ENCODE results near the gene PANK4. TPM values are rescaled to one million over a fixed set of nuclear protein-coding genes. Genes with fewer than 3 reads are reported as not detected.

PANK4 gene
- total and polyA plus RNA-seq, 9 of the 15 experiments (the other 6 are each of a cell fraction or from before 2014, with no cell fraction given), result 0.93 to 55.6 (median 31.5) TPM

DNA sequence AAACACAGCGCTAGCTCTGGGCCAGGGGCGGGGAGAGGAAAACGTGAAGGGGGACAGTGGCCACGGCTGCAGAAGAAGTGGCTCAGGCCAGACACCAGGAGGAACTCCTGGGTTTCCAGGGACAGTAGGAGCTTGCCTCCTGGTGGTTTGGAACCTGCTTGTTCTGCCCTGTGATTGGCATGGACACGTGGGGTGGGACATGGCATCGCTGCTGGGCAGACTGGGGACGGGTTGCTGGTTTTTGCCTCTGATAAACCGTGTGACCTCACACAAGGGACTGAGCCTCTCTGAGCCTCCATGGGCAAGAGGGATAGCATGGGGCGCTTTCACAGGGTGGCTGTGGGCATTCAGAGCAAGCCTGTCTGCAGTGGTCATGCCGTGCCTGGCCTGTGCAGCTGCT lies 57.9 kb downstream of the PANK4 start:
- no peak for TF ChIP-seq ZNF324 (CRISPR knock-in tag; IDR thresholded peaks at IDR 0.05)
- TF ChIP-seq, protein P1, sequence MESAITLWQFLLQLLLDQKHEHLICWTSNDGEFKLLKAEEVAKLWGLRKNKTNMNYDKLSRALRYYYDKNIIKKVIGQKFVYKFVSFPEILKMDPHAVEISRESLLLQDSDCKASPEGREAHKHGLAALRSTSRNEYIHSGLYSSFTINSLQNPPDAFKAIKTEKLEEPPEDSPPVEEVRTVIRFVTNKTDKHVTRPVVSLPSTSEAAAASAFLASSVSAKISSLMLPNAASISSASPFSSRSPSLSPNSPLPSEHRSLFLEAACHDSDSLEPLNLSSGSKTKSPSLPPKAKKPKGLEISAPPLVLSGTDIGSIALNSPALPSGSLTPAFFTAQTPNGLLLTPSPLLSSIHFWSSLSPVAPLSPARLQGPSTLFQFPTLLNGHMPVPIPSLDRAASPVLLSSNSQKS (CRISPR knock-in tag; IDR thresholded peaks at IDR 0.05), result no peak
- TF ChIP-seq SLC30A9 (CRISPR knock-in tag; IDR thresholded peaks at IDR 0.05), result no peak
- TF ChIP-seq SAFB2 (IDR thresholded peaks at IDR 0.05; ENCODE audit: borderline replicate concordance, low read depth, low read length, severe bottlenecking), result no peak
- TF ChIP-seq CBX1 (IDR thresholded peaks at IDR 0.05; ENCODE audit: low read depth), result no peak
- TF ChIP-seq, protein P2, sequence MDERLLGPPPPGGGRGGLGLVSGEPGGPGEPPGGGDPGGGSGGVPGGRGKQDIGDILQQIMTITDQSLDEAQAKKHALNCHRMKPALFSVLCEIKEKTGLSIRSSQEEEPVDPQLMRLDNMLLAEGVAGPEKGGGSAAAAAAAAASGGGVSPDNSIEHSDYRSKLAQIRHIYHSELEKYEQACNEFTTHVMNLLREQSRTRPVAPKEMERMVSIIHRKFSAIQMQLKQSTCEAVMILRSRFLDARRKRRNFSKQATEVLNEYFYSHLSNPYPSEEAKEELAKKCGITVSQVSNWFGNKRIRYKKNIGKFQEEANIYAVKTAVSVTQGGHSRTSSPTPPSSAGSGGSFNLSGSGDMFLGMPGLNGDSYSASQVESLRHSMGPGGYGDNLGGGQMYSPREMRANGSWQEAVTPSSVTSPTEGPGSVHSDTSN (CRISPR knock-in tag; IDR thresholded peaks at IDR 0.05; ENCODE audit: low read depth), result no peak
- TF ChIP-seq, protein P2 (tag; conservative IDR thresholded peaks at IDR 0.05; ENCODE audit: low read depth), result no peak
- TF ChIP-seq THRAP3 (IDR thresholded peaks at IDR 0.05; ENCODE audit: borderline replicate concordance), result no peak
- no peak for TF ChIP-seq HNRNPUL1 (IDR thresholded peaks at IDR 0.05; ENCODE audit: low read length)
- TF ChIP-seq, protein P3, sequence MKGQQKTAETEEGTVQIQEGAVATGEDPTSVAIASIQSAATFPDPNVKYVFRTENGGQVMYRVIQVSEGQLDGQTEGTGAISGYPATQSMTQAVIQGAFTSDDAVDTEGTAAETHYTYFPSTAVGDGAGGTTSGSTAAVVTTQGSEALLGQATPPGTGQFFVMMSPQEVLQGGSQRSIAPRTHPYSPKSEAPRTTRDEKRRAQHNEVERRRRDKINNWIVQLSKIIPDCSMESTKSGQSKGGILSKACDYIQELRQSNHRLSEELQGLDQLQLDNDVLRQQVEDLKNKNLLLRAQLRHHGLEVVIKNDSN (CRISPR knock-in tag; IDR thresholded peaks at IDR 0.05), result no peak
- TF ChIP-seq MEF2A (IDR thresholded peaks at IDR 0.05; ENCODE audit: control insufficient read depth, low read depth, low read length), result no peak
- no peak for TF ChIP-seq WHSC1 (IDR thresholded peaks at IDR 0.05; ENCODE audit: low read length)
- TF ChIP-seq ZNF77 (CRISPR knock-in tag; IDR thresholded peaks at IDR 0.05), result no peak
- FAIRE-seq (no peak), DNase-seq (ENCODE audit: extremely low read depth in 1 of 4, low spot score in 3 of 4) (no peak), ATAC-seq (no peak)
- Histone ChIP-seq H3K27ac (ENCODE audit: extremely low read depth, low read depth, low read length) (no peak overlapping the region), H2AFZ (ENCODE audit: low read depth, low read length) (no peak overlapping the region), H3K79me2 (ENCODE audit: control insufficient read depth, insufficient read depth, low read length) (no peaks in the 10 kb centered on the region), H3K27me3 (ENCODE audit: control insufficient read depth in 2 of 2, insufficient read depth in 2 of 2, low read length in 2 of 2) (peaks cover 9 to 75% of the 10 kb centered on the region in 2 experiments; a peak in 3 of 5 replicates), H3K9me3 (replicated peaks; ENCODE audit: control insufficient read depth, insufficient read depth, low read depth, low read length) (no peaks in the 10 kb centered on the region), H3K36me3 (ENCODE audit: control insufficient read depth, insufficient read depth, low read length) (no peaks in the 10 kb centered on the region), H3K4me2 (ENCODE audit: insufficient read depth, low read length) (no peak overlapping the region), H3K4me3 (no peak overlapping the region), H3K4me1 (replicated peaks in 1 of 2; ENCODE audit: control insufficient read depth in 2 of 2, insufficient read depth in 2 of 2, low read length in 2 of 2) (peaks cover 0 to 73% of the 10 kb centered on the region in 2 experiments; a peak in 2 of 5 replicates), H3K9me1 (ENCODE audit: control insufficient read depth, insufficient read depth, low read length) (no peaks in the 10 kb centered on the region), H4K20me1 (replicated peaks; ENCODE audit: control insufficient read depth, insufficient read depth, low read length) (peaks cover 47% of the 10 kb centered on the region), H3K9ac (ENCODE audit: insufficient read depth in 1 of 2, low read depth in 2 of 2, low read length in 2 of 2) (no peak overlapping the region)
- 1% methylated on average over 10 of the region's 10 CpGs for WGBS (ENCODE audit: insufficient coverage, low coverage, missing lambda C conversion rate)
- ChIA-PET CTCF (ENCODE audit: low intra/inter-chr PET ratio) (no interaction called here), POLR2A (interaction anchor here (0.6 to 1.4 kb wide), 4 partner anchors 12 to 22 kb away, joined by 3 to 4 read pairs (median 4); no protein-coding TSS in a partner anchor)
- in situ Hi-C loops (cut with MboI), result no loop called here
- no TSS peak for BruUV-seq (replicated peaks)
- intact Hi-C loops (cut with micrococcal nuclease), result no loop called here
